ENCODE data around the gene CNDP2.
"Not testable (repeated sequence)": the region's sequence is repeated elsewhere in the genome, so short reads cannot be mapped to it uniquely, and the experiment has no call there.

CNDP2 gene

DNA sequence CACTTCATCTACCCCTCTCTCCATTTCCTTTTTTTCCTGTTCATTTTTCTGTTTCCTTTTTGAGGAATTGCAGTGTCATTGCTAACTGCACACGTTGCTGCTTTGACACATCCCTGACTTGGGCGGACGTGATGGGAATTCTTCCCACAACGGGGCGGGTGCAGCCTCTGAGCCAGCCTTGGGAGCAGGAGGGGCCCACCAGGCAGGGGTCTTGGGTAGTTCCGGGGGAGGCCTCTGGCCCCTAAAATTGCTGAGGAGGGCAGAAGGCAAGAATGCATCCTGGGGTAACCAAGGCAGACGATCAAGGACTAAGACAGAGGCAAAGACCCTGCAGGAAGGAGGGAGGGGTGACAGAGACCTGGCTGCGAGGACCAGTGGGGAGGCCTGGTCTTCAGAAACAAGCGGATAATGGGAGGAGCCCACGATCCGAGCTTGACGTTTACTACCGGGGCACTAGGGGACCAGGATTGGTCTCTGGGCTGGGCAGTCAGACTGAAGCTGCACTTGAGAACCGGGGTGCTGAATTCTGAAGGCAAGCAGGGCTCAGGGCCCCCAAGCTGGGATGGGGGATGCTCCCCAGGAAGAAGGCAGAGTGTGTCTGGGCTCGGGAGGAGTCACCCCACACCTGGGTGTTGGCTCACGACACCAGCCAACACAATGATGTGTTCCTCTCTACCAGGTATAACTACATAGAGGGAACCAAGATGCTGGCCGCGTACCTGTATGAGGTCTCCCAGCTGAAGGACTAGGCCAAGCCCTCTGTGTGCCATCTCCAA, 23.3 kb downstream of the CNDP2 start:
- DNase-seq: no peak

DNA sequence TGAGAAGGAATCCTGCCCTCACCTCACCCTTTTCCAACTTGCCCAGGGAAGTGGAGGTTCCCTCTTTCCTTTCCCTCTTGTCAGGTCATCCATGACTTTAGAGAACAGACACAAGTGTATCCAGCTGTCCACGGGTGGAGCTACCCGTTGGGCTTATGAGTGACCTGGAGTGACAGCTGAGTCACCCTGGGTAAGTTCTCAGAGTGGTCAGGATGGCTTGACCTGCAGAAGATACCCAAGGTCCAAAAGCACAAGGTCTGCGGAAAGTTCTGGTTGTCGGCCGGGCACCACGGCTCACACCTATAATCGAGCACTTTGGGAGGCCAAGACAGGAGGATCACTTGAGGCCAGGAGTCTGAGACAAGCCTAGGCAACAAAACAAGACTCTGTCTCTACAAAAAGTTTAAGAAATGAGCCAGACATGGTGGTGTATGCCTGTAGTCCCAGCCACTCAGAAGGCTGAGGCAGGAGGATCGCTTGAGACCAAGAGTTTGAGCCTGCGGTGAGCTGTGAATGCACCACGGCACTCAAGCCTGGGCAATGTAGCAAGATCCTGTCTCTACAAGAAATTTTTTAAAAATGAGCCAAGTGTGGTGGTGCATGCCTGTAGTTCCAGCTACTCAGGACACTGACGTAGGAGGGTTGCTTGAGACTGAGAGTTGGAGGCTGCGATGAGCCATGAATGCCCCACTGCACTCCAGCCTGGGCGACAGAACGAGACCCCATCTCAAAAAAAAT, 24.1 kb downstream of the CNDP2 start:
- DNase-seq: no peak

GRCh38 chr18:74521068-74521725, 25.0 kb downstream of the CNDP2 start:
- DNase-seq: no peak

GRCh38 chr18:74522635-74523548, 26.7 kb downstream of the CNDP2 start:
- DNase-seq: no peak

- no peak for DNase-seq
Observed at GRCh38 chr18:74524097-74524496, 27.9 kb downstream of the CNDP2 start.

DNA sequence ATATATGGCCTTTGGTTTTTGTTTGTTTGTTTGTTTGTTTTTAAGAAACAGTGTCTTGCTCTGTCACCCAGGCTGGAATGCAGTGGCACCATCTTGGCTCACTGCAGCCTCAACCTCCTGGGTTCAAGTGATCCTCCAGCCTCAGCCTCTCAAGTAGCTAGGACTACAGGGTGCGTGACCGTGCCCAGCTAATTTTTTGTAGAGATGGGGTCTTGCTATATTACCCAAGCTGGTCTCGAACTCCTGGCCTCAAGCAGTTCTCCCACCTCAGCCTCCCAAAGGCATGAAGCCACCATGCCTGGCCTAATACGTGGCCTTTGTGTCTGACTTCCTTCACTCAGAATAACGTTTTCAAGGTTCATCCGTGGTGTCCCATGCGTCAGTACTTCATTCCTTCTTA, 28.8 kb downstream of the CNDP2 start:
- not testable (repeated sequence) for DNase-seq

- no peak for DNase-seq
Observed at GRCh38 chr18:74525741-74526140, 29.6 kb downstream of the CNDP2 start.

DNA sequence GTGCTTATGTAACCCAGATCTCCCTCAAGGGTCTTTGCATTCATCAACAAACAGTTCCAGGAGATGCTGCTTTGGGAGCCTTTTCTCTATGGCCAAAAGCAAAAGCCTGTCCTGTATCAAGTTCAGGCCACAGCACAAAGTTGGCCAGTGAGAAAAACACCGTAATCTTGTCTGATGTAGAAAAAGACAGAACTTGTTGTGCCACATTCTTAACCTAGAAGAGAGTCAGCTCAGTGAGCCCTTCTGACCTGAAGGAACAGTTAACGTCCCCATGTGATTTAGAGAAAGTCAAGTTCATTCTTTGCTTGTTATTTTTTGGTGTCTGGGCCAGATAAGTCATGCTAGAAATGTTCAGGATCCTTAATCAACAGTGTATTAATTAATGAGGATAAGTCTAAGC, 30.3 kb downstream of the CNDP2 start:
- DNase-seq: no peak

- no peak for DNase-seq
Observed at GRCh38 chr18:74528478-74528877, 32.3 kb downstream of the CNDP2 start.

DNA sequence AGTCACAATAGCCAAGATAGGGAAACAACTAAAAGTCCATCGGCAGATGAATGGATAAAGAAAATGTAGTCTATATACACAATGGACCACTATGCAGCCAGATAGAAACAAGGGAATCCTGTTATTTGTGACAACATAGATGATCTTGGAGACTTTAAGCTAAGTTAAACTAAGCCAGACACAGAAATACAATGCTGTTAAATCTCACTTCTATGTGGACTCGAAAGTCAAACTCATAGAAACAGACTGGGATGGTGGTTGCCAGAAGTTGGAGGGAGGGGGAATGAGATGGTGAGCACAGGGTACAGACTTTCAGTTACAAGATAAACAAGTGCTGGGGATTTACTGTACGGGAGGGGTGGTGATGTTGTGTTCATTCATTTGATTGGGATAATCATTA, 32.8 kb downstream of the CNDP2 start:
- DNase-seq: no peak

DNA sequence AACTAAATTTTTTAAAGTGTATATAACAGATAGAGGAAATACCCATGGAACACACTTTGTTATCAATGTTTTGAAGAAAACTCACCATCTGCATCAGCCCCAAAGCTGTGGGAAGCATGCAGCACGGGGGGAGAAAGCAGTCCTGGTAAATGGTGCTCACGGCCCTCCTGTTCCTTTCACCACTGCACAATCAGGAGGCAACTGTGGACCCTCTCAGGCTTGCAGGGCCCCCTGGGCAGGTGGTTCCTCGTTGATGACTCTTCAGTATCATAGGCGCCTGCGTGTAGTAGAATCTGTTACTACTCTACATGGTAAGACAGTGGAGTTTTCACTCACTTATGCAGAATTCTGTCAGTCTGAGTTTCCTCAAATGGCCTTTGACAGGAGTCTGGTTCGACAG, 33.2 kb downstream of the CNDP2 start:
- DNase-seq: no peak

- no peak for DNase-seq
Observed at GRCh38 chr18:74529811-74530583, 33.8 kb downstream of the CNDP2 start.

DNA sequence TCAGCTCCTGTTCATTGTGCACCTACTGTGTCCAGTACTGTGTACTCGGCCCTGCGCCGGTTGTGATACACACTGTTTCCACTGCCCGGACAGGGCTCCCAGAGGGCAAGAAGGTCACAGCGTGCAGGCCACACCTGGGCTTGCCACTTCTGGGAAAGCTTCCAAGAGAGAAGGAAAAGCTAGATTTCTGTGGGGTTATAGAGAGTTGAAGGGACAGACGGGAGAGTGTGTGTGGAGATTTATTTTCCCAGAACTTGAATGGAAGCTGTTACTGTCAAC, 34.4 kb downstream of the CNDP2 start:
- DNase-seq: no peak

GRCh38 chr18:74531043-74531442, 34.9 kb downstream of the CNDP2 start:
- no peak for DNase-seq

GRCh38 chr18:74532511-74533025, 36.4 kb downstream of the CNDP2 start:
- DNase-seq: no peak

DNA sequence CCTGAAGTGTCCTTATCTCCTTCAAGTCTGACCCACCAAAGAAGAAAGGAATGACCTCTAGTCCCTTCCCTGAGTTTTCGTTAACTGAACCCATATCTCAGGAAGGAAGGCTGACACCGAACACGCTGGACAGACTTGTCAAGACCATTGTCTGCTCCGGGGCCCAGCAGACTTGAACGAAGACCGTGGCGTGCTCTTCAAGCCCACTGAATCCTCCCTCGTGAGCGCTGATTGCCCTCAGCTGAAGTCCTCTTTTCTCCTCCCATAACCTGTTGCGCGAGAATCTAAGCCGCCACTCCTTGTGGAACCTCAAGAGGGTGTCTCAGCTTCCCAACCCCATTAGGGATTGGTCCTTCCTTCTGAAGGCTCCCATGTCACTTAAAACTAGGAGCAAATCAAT, 37.5 kb downstream of the CNDP2 start:
- no peak for DNase-seq

GRCh38 chr18:74534150-74534969, 38.2 kb downstream of the CNDP2 start, which contains the start of gene CNDP1:
Gene CNDP1, plus strand, starts transcription at chr18:74534500. Its CDS starts 168 bp downstream, at chr18:74534668.
- DNase-seq: no peak

- no peak for DNase-seq
Observed at GRCh38 chr18:74534981-74535649, 39.0 kb downstream of the CNDP2 start.

DNA sequence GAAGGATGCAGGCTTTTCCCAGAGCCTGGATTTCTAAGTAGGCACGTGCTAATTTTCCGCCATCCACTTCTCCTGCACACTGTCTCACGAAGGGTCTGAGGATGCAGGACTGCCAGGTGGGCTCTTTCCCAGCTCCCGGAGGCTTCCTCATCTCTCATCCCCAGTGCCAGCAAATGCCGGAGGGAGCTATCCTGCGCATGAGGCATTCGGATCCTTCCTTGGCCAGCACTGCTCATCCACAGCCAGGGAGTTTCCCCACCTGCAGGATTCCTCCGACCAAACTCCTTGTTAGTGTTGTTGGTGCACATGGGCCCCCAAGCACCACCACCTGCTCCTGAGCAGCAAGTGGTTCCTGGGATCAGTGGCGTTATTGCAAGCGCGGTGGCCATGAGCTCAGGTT, 43.1 kb downstream of the CNDP2 start:
- DNase-seq: no peak

DNA sequence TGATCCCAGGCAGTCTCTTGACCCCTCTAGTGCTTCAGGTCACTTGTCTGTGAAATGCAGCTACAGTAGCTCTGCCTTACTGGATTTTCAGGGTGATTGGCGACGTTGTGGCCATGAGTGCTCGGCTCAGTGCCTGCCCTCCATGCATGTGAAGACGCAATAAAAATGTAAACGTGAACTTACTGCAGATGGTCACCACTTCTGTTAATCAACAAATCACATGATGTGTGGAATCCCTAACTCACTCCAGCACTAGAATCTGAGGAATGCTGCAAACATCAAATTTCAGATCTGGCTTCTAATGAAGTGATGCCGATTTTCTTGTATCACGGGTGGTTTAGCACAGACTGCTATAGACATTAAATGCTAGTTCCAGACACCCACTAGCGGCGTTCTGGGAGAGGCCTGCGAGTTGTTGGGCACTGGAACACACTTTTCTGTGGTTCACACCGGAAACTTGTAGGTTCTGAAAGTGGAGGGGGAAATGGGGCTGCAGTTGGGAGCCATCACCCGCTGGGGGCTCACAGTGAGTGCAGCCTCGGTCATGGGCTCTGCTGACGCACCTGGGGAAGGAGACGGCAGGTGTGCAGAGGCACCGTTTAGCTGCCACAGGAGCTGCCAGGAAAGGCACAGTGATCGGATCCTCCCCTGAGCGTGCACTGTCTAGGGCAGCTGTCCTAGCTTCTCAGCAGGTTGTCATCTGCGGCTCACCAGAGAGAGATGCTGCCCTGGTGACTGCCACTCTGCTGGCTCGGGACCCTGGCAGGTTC, 44.7 kb downstream of the CNDP2 start:
- DNase-seq: no peak

All from activated naive CD4-positive, alpha-beta T cell treated with anti-CD3 and anti-CD28 coated beads, Interleukin-2, amount 50 U/mL, for 16 hours (primary cell).